Esophagus mucosa (tissue), 1 donor: ENCODE data around the gene NPTXR. TPM values are rescaled to one million over a fixed set of nuclear protein-coding genes. Genes with fewer than 3 reads are reported as not detected.
"Not testable (repeated sequence)": the region's sequence is repeated elsewhere in the genome, so short reads cannot be mapped to it uniquely, and the experiment has no call there.

ENCODE experiments used
- ATAC-seq: fragments of 200-7000 bp; cut with Tn5 transposase; one replicate; pipeline ENCODE4 v1.9.1; 2020
- total RNA-seq: library from RNA; stranded (reverse); gene quantifications from one replicate; pipeline ENCODE4 v1.2.4, GENCODE V29; 2023
- donor health status: DM: yes; HTN: yes; CAD: no.

Gene NPTXR
- total RNA-seq, 1 donor from 2014 or later = 0.44 TPM

DNA sequence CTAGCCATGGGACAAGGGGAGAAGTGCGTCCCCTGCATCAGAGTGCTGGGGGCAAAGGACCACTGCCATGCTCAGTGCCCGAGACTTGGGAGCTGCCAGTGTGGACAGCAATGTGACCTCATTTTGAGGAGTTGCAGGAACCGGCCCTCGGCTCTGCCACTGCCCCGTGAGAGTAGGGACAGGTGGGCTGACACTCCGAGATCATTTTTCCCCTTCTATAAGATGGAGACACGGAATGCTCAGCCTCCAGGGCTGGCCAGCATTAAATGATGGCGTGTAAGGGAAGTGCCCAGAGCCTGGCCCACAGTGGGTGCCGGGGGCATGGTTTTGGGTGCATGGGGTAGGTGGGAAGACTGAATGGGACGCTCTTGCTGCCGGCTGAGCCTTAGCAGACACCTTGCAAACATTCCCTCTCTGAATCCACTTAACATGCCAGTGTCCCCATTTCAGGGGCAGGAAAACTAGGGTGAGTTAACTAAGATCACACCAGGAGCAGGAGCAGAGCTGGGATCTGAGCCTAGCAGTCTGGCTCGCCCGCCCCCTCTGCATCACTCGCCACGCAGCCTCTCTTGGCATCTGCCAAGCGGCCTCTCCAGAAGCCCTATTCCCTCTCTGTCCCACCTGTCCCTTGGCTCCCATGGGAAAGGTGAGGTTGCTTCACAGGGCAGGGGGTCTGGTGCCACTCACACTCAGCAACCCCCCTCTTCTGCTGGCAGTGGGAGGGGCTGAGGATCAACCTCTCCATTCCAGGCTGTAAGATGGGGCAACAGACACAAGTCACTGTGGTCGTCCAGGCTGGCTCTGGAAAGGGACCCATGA is 13.6 kb downstream of the NPTXR start:
- no peak for ATAC-seq

DNA sequence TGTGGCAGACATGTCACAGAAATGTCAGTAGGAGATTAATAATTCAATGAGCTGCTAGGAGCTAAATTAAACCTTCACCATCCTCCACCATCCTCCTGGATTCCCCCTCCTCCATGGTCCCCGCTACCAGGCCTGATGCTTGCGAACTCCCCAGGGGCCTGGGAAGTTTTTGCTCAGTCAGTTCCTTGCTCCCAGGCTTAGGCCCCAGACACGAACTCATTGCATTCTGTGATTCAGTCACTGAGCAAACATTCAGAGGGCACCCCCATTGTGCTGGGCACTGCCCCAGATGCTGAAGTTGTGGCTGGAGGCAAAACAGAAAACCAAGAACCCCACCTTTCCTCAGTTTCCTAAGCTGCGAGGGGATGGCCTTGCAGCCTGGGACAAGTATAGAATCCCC is 14.3 kb downstream of the NPTXR start:
- no peak for ATAC-seq

DNA sequence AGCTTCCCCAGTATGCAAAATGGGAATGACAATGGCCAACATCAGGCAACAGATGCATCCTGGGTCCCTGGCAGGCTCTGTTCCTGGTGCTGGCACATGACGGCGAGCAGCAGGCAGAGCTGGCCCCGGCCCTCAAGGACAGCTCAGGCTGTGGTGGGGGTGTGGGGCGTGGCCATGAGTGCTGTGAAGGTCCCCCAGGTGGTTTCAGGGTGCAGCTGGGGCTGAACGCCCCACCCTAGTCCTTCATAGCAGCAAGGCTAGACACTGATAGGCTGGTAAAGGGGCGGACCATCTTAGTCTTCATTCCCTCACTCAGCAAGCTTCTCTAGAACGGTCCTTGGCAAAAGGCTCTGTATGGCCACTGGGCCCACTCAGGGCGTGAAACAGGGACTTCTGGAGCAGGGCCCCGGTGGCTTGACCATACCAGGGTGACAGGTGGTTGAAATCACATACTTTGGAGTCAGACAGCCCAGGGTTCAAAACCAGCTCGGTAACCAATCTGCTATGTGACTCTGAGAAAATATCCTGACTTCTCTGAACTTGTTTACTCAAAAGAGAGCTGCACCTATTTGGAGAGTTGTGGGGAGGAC is 15.1 kb downstream of the NPTXR start:
- no peak for ATAC-seq

DNA sequence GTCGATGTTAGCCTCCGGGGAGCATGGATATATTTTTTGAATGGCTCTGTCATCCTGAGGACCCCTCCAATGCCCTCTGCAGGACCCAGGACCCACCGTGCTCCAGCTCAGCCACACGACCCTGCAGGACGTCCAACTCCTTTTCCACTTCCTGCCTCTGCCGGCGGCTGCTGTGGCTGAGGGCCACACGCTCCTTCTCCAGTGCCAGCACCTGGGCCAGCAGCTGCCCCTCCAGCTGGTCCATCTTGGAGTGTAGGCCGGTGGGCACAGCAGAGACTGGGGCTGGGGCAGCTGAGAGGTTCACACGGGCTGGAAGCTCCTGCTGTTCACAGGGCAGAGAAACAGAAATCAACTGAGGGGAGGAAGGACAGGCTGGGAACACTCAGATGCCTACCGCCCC is 15.6 kb downstream of the NPTXR start:
- no peak for ATAC-seq

DNA sequence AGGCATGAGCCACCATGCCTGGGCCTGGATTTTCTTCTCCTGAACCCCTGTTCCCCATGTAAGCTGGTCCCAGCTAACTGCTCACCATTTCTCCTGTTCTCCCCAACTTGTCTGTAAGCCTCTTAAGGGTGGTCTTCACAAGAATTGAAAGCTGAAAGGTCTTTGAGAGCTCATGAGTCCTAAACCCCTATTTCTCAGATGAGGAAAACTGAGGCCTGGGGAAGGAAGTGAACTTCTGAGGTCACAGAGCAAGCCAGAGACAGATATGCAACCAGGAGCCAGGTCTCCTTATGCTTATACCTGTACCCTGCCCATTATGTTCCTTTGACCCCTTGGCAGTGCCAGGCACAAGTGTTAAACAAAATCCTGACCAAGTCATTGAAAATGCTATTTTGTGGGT is 16.3 kb downstream of the NPTXR start:
- ATAC-seq = no peak

DNA sequence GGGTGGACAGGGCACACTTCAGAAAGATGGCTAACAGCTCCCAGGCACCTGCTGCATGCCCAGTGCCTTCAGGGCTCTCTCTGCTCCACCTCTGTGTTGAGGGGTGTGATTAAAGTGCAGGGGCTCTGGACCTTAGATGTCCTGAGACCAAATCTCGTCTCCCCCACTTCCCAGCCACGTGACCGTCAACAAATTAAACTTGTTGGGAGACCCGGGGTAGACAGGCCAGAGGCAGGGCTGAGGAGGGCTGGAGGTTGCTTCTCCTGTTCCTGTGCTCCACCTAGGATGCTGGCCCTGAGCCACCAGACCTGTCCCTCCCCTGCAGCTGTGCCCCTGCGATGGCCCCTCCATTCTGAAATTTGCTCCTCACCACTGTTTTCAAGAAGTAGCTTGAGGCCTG is 17.0 kb downstream of the NPTXR start:
- no peak for ATAC-seq

DNA sequence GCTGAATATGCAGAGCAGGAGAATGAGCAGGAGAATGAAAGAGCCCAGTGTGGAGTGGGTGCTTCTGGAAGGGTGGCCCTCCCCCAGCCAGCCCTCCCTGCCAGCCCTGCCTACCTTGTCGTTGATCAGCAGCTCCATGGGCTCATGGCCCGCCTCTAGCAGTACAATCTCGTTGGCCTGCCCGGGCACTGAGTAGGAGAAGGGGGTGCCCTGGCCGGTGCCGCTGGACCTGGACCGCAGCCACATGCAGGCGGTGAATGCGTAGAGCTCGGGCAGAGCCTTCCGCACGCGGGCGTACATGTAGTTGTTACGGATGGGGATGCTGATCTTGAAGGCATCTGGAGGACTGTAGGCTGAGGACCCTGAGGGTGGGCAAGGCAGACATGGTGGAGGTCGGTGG is 17.4 kb downstream of the NPTXR start:
- ATAC-seq = no peak

DNA sequence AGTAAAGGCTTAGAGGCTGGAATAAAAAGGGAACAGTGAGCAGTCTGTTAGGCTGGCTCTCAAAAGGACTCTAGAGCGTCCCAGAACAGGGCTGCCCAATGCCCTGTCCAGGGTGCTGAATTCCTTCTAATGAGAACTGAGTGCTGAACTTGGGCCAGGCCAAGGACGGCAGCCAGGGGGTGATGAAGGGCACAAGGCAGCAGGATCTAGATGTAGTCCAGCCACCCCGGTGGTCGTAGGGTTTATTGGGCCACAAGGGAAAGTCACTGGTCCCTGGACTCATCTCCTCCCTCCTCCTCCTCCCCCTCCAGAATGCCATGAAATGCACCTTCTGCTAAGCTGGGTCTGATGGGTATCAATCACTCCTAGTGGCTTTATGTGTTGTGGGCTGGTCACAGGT is 19.2 kb downstream of the NPTXR start:
- peak; percentile 58 for ATAC-seq

DNA sequence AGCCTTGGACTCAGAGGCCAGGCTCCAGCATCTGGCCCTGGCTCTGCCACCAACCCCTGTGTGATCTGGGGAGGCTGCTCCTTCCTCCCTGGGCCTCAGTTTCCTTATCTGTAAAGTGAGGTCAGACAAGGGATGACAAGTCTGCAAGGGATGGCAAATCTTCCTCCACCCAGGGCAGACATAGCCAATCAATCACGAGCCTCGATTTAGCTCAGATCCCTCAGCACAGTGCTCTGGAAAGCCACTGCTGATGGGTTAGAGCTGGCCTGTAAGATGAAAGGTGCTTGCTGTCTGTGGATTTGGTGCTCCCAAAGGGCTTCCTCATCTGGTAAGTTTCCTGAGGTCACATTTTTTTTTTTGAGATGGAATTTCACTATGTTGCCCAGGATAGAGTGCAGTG is 20.2 kb downstream of the NPTXR start:
- ATAC-seq = no peak

DNA sequence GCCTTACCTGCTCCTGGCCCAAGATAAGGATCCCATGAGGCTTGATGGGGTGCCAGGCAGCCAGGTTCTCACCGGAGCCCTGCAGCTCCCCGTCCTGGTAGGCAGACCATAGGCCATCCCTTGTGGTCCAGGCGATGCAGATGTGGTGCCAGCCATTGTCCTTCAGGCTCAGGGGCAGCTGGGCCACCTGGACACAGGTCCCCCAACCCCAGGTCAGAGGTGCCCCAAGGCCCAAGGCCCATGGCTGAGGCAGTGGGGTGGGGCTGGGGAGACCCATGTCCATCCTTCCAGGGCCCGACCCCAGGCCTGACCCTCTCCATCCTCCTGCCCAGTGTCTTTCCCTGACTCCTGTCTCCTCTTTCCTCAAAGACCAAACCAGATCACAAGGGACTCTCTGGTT is 20.8 kb downstream of the NPTXR start:
- ATAC-seq = no peak

DNA sequence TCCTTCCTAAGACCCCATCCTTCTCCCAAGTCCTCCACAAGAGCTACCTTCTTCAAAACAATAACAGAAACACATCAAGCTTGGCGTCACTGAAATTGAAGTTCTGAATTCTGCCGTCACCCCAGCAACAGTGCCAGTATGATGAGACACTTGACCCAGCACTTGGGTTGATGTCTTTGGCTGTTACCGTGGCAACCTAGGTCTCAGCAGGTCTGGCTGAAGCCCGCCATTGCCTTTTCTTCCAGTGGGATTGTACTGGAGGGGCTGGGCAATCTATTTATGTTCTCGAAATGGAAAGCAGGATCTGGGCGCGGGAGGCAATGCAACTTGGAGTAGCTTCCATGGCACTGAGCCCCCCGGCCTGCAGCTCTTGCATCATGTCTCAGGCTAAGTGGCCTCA is 23.8 kb downstream of the NPTXR start:
- ATAC-seq = no peak

DNA sequence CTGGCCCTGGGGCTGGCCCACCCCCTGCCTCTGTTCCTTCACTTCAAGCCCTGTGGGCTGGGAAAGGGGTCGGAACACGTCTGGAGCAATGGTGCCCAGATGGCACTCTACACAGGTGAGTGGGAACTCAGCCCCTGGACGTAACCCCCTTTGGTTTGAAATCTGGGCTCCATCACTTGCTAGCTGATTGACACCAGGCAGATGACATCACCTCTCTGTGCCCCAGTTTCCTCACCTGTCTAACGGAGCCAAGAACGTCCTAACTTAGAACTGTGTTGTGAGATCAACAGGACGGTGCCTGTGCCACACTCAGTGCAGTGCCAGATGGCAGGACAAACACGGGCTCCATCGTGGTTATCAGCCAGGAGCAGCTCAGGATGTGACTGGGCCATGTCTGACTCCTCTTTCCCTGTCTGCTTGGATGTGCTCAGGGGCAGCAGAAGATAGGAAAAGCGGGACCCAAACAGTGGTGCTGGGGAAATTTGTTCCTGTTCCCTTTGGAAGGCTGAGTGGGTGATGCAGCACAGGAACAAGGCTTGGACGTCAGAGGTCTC is 24.4 kb downstream of the NPTXR start:
- no peak for ATAC-seq

DNA sequence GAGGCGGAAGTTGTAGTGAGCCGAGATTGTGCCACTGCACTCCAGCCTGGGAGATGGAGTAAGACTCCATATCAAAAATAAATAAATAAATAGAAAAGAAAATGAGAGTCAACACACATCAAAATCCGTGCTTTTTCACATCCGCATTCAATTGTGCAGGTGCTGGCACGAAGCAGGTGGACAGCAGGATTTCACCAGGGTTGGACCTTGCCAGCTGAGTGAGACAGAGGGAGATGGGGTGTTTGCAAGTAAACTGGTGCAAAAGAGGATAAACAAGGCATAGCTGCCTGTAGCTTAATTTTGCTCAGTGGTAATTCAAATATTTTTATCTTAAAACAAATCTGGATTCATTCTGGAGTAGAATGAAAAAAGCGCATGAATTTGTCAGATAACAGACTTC is 26.6 kb downstream of the NPTXR start:
- no peak for ATAC-seq

DNA sequence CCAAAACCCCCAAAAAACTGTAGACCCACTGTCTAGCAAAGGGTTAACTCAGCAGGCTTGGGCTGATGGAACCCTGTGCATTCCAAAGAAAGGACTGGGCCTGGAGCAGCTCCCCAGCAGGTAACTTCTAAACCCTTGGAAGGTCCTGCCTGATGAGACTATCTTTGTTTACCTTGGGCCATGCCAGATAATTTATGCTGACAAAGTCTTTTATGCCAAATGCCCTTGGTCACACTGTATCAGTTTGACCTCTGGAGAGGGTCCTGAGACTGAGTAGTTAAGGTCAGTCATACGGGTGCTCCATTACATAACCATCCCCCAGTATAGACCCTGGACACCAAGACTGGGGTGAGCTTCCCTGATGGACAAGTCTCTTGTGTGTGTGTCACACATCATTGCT is 28.0 kb downstream of the NPTXR start:
- ATAC-seq = no peak

DNA sequence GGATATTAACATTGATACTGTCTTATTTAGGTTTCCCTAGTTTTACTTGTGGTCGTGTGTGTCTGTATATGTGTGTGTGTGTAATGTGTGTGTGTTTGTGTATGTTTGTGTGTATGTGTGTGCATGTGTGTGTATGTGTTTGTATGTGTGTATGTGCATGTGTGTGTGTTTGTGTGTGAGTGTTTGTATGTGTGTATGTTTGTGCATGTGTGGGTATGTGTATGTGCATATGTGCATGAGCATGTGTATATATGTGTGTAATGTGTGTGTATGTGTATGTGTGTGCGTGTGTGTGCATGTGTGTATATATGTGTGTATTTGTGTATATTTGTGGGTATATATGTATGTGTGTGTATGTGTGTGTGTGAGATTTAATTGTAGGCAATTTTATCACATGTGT is 32.6 kb downstream of the NPTXR start:
- no peak for ATAC-seq

DNA sequence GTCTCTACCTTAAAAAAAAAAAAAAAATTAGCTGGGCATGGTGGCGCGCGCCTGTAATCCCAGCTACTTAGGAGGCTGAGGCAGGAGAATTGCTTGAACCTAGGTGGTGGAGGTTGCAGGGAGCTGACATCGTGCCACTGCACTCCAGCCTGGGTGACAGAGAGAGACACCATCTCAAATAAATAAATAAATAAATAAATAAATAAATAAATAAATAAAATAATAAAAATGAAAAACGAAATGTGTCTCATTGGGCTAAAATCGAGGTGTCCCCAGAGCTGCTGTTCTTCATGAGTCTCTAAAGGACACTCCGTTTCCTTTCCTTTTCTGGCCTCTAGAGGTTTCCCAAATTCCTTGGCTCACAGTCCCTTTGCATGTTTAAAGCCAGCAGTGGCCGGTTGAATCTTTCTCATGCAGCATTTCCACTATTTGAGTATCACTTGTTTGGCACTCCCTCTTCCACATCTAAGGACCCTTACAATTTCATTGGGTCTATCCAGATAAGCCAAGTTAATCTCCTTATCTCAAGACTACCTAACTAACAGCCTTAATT is 38.7 kb downstream of the NPTXR start:
- not testable (repeated sequence) for ATAC-seq

DNA sequence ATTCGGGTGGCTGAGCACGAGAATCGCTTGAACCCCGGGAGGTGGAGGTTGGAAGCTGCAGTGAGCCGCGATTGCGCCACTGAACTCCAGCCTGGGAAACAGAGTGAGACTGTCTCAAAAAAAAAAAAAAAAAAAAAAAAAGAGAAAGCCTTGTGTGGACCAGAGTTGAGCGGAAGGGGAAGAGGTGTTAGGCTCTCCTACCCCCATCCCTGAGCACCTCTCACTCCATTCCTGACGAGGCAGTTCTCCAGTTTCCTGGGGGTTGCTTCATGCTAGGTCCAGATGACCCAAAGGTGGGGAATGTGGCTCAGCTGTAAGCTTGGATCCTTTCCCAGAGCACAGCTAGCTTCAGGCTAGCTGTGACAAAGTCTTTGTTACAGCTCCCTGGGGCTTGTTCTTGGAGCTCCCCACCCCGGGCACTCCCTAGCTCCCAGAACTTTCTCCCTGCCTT is 41.1 kb downstream of the NPTXR start:
- peak; percentile 84 for ATAC-seq

DNA sequence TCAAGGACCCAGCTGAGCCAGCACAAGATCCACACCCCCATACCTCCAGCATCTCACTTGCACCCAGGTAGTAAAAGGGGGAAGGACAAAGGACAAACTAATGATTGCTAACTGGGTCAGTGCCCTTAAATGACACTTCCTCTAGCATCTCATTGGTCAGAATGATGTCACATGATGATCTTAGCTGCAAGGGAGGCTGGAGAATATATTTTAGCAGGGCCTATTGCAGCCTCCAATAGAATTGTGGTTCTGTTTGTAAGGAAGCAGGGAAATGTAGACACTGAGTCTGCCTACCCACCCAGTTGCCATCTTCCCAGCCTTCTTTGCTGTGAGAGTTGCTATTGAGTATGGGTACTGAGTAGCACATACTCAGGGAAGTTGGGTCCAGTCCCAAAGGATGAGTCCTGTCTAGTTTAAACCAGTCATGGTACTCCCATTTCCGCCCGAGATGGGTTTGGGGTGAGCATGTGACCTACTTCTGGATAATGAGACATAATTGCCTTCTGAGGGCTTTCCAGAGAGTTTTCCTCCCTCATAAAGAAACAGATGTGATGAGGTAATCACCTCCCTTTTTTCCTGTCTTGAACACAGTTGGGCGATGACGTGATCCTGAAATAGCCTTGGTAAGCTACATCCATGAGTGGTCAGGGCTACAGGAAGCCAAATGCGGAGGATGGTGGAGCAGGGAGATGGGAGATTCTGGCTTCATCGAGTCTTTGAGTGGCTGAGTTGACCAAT is 44.4 kb downstream of the NPTXR start:
- no peak for ATAC-seq

DNA sequence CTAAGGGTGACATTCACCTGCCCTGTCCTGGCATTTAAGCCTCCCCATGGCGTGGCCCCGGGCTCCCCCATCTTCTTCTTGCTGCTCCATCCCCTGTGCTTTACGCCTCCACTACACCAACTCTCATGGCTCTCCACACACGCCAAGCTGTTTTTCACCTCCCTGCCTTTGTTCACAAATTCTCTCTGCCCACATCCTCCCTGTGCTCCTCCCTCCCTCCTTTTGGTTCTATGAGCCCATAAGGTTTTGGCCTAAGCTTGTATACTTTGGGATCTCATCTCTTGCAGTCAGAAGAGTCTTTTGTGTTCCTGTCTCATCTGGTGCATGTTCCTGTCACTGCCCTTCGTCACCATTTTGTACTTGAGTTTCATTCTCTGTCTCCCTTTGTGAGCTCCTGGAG is 45.3 kb downstream of the NPTXR start:
- no peak for ATAC-seq

DNA sequence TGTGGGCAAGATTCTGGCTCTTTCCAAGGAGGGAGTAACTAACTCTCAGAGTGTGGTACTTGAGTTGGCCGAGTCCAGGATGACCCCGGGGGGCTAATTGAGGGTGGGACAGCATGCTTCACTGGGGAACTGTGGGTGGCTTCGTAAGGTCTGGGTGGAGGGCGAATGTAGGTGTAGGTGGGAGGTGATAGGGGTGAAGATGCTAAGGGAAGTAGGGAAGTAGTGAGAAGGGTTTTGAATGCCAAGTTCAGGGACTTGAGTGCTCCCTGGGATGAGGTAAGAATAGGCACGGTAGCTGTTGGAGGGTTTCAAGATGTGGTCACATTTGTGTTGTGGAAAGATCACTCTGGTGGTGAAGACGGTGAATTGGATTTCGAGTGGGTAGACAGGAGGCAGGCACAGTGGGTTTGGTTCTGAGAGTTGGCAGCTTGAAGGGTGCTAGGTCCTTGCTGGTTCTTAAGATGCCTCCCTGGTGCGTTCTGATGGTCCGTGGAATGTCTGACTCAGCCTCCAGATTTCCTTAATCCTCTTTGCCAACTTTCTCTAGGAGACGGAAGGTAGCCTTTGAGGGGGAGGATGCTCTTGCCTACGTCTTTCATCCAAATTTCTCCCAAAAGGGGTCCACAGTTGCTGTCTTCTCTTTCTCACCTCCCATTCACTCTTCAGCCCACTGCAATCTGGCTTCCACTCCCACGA is 47.4 kb downstream of the NPTXR start:
- ATAC-seq = no peak

DNA sequence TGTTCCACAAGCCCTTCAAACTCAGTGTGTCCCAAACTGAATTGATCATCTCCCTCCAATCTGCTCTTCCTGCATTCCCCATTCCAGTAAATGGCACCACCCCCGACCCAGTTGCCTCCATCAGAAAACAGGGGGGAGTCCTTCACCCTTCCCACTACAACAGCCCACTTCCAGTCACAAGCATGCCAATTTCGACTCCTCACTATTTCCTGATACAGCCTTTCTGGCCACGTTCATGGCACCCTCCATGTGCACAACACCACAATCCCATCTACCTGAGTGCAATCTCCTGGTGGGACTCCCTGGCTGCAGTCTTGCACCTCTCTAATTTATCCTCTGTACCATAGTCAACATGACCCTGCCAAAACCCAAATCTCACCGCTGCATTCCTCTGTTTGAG is 48.3 kb downstream of the NPTXR start:
- no peak for ATAC-seq

DNA sequence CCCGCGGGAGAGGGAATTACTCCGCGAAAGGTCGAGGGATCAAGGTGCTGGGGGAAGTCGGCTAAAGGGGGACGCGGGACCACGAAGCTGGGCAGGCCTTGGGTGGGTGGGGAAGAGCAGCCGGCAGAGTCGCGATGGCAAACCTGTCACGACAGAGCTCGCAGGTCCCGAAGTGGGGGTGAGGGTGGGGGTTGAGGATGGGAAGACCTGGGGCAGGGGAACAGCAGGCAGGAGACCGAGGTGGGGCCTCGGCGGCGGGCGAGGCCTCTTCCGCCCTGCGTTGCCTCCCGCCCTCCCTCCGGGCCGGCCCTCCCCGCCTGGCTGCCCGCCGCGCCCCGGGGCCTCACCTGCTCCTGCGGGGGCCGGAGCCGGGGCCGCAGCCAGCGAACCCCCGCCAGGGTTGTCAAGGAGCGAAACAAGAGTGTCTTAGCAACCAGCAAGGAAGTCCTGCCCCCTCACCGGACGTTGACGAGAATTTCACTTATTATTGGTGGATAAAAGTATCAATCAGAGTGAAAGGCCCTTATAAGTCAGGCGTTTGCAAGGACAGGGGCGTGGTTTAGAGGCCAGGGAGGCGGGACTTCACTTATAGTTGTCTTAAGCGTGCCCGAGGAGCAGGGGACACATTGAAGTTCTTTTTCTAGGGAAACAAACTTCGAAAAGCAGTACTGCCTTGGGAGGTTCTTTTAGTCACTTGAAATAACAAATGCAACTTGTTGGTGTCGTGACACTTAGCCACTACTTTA is 49.9 kb downstream of the NPTXR start, which contains the start of gene DNAL4:
DNAL4 (minus strand) TSS at position 423 of the 746 bp plus-strand sequence. CDS start 11,412 bp downstream, outside the sequence.
- ATAC-seq = peak; percentile 95
